IMR-90 (cell line): Measurements from ENCODE around the gene RDH13. TPM values are rescaled to one million over a fixed set of nuclear protein-coding genes. Genes with fewer than 3 reads are reported as not detected.

Source experiments
- ATAC-seq: fragments of 200-7000 bp; cut with Tn5 transposase; 2 replicates; pipeline ENCODE4 v1.9.1; 2020; ENCODE audit warnings: low read depth, mild to moderate bottlenecking, moderate library complexity
- BruUV-seq: library from RNA; stranded (reverse); fragments of 400-500 nt; replicated peaks from 2 replicates; lab custom pipeline; 2021; lab: Mats Ljungman, UMichigan
- CTCF ChIA-PET: fragments of 300-600 bp; formaldehyde crosslinking; extraction: SDS; loops from one replicate; lab custom pipeline; 2021; ENCODE audit warnings: antibody characterized with exemption; lab: Yijun Ruan, JAX
- POLR2A ChIA-PET: fragments of 300-600 bp; sonication (Branson Sonifier 250); formaldehyde crosslinking; loops from one replicate; lab custom pipeline; 2022; ENCODE audit warnings: antibody characterized with exemption; ENCODE audit not compliant: unreplicated experiment; lab: Charles Lee
- DNase-seq: peaks from one replicate; pipeline ENCODE4 v3.0.0; 2013
- H2AFZ ChIP-seq: replicated peaks from 2 replicates; pipeline ENCODE3; 2013; ENCODE audit warnings: low read length, mild to moderate bottlenecking; ENCODE audit not compliant: poor library complexity
- H2AK5ac ChIP-seq: 2 replicates; pipeline ENCODE4 v1.6.1; 2013; ENCODE audit warnings: low read depth, low read length, inconsistent platforms
- H2AK9ac ChIP-seq: replicated peaks from 2 replicates; pipeline ENCODE3; 2013; ENCODE audit warnings: mild to moderate bottlenecking, low read depth, low read length, moderate library complexity; ENCODE audit not compliant: poor library complexity
- H2BK120ac ChIP-seq: 2 replicates; pipeline ENCODE4 v1.6.1; 2013; ENCODE audit warnings: low read depth, low read length, inconsistent platforms
- H2BK15ac ChIP-seq: 3 replicates; pipeline ENCODE4 v1.6.1; 2013; ENCODE audit warnings: low read depth, low read length, inconsistent platforms
- H2BK20ac ChIP-seq: 2 replicates; pipeline ENCODE4 v1.6.1; 2013; ENCODE audit warnings: low read depth, mild to moderate bottlenecking, inconsistent platforms, low read length, moderate library complexity
- H2BK5ac ChIP-seq: 2 replicates; pipeline ENCODE4 v1.6.1; 2013; ENCODE audit warnings: mild to moderate bottlenecking, low read depth, low read length, inconsistent platforms; ENCODE audit not compliant: poor library complexity, severe bottlenecking
- H3K14ac ChIP-seq: replicated peaks from 2 replicates; pipeline ENCODE4 v1.6.1; 2013; ENCODE audit warnings: low read depth, low read length, inconsistent platforms
- H3K18ac ChIP-seq: 2 replicates; pipeline ENCODE4 v1.6.1; 2013; ENCODE audit warnings: low read depth, low read length, control low read depth
- H3K23ac ChIP-seq: 2 replicates; pipeline ENCODE4 v1.6.1; 2013; ENCODE audit warnings: low read depth, low read length, inconsistent platforms
- H3K27ac ChIP-seq: 2 replicates; pipeline ENCODE4 v1.5.1; 2013; ENCODE audit warnings: mild to moderate bottlenecking, control low read depth, low read length; ENCODE audit not compliant: insufficient read depth
- H3K27me3 ChIP-seq: 2 replicates; pipeline ENCODE4 v1.6.1; 2013; ENCODE audit warnings: low read length; ENCODE audit not compliant: control insufficient read depth, insufficient read depth
- H3K36me3 ChIP-seq: 2 replicates; pipeline ENCODE4 v1.6.1; 2013; ENCODE audit warnings: low read length, mixed read lengths; ENCODE audit not compliant: control insufficient read depth, insufficient read depth
- H3K4ac ChIP-seq: 2 replicates; pipeline ENCODE4 v1.6.1; 2013; ENCODE audit warnings: low read depth, low read length, inconsistent platforms
- H3K4me1 ChIP-seq: 2 replicates; pipeline ENCODE4 v1.6.1; 2013; ENCODE audit warnings: low read length, mixed read lengths; ENCODE audit not compliant: control insufficient read depth, insufficient read depth
- H3K4me2 ChIP-seq: 2 replicates; pipeline ENCODE4 v1.6.1; 2013; ENCODE audit warnings: low read depth, mild to moderate bottlenecking, control low read depth, low read length, moderate library complexity
- H3K4me3 ChIP-seq: 2 replicates; pipeline ENCODE4 v1.5.1; 2013; ENCODE audit warnings: low read depth, mild to moderate bottlenecking, control low read depth, low read length, moderate library complexity; ENCODE audit not compliant: insufficient read depth
- H3K56ac ChIP-seq: 2 replicates; pipeline ENCODE4 v1.6.1; 2013; ENCODE audit warnings: low read length, inconsistent platforms; ENCODE audit not compliant: insufficient read depth; ENCODE audit errors: extremely low read depth
- H3K79me1 ChIP-seq, 2 experiments: 2 replicates each; pipeline ENCODE4 v1.6.1; 2013; ENCODE audit warnings: low read length in 2 of 2, inconsistent platforms in 1 of 2, low read depth in 1 of 2
- H3K9ac ChIP-seq: 2 replicates; pipeline ENCODE4 v1.6.1; 2013; ENCODE audit warnings: low read depth, low read length, control low read depth
- H3K9me1 ChIP-seq: 2 replicates; pipeline ENCODE4 v1.6.1; 2013; ENCODE audit warnings: low read length, inconsistent platforms; ENCODE audit not compliant: insufficient read depth
- H3K9me3 ChIP-seq: 2 replicates; pipeline ENCODE4 v1.6.1; 2013; ENCODE audit warnings: low read length; ENCODE audit not compliant: control insufficient read depth, insufficient read depth
- H4K20me1 ChIP-seq: 2 replicates; pipeline ENCODE4 v1.6.1; 2013; ENCODE audit warnings: low read length, inconsistent platforms; ENCODE audit not compliant: insufficient read depth
- H4K5ac ChIP-seq: 2 replicates; pipeline ENCODE4 v1.6.1; 2013; ENCODE audit warnings: mild to moderate bottlenecking, low read depth, low read length, control low read depth
- H4K8ac ChIP-seq, 2 experiments: 2 replicates each; pipeline ENCODE4 v1.6.1; 2013; ENCODE audit warnings: low read depth in 2 of 2, low read length in 2 of 2, control low read depth in 1 of 2, inconsistent platforms in 1 of 2
- H4K91ac ChIP-seq: 2 replicates; pipeline ENCODE4 v1.6.1; 2013; ENCODE audit warnings: low read depth, low read length, inconsistent platforms; ENCODE audit not compliant: insufficient read depth
- BHLHE40 ChIP-seq: fragments of 150-350 bp; IDR thresholded peaks from 2 replicates; pipeline ENCODE4 v1.6.1; 2016; ENCODE audit warnings: mild to moderate bottlenecking, low read depth, low read length
- CEBPB ChIP-seq: IDR thresholded peaks from 2 replicates; pipeline ENCODE4 v1.6.1; 2012; ENCODE audit warnings: low read depth, low read length, improper control_type of control experiment
- CHD1 ChIP-seq: IDR thresholded peaks from 2 replicates; pipeline ENCODE4 v1.6.1; 2012; ENCODE audit warnings: low read depth, low read length, improper control_type of control experiment
- FOS ChIP-seq: fragments of 150-350 bp; IDR thresholded peaks from 2 replicates; pipeline ENCODE4 v1.6.1; 2016; ENCODE audit warnings: low read depth, low read length
- MAFK ChIP-seq: IDR thresholded peaks from 2 replicates; pipeline ENCODE4 v1.6.1; 2012; ENCODE audit warnings: low read depth, low read length, improper control_type of control experiment
- MAZ ChIP-seq: IDR thresholded peaks from 2 replicates; pipeline ENCODE4 v1.6.1; 2012; ENCODE audit warnings: low read depth, mild to moderate bottlenecking, low read length, improper control_type of control experiment, moderate library complexity, borderline replicate concordance
- MXI1 ChIP-seq: IDR thresholded peaks from 2 replicates; pipeline ENCODE4 v1.6.1; 2012; ENCODE audit warnings: low read depth, mild to moderate bottlenecking, low read length, moderate library complexity, borderline replicate concordance
- NFE2L2 ChIP-seq: fragments of 150-350 bp; IDR thresholded peaks from 2 replicates; pipeline ENCODE4 v1.6.1; 2016; ENCODE audit warnings: low read depth, mild to moderate bottlenecking, low read length
- POLR2A ChIP-seq: IDR thresholded peaks from 2 replicates; pipeline ENCODE4 v1.6.1; 2012; ENCODE audit warnings: mild to moderate bottlenecking, low read depth, low read length
- RAD21 ChIP-seq: IDR thresholded peaks from 2 replicates; pipeline ENCODE4 v1.6.1; 2012; ENCODE audit warnings: low read length, improper control_type of control experiment
- RFX5 ChIP-seq: IDR thresholded peaks from 2 replicates; pipeline ENCODE4 v1.8.0; 2012; ENCODE audit warnings: low read depth, mild to moderate bottlenecking, low read length, moderate library complexity
- SMC3 ChIP-seq: fragments of 150-350 bp; IDR thresholded peaks from 2 replicates; pipeline ENCODE4 v1.6.1; 2016; ENCODE audit warnings: low read depth, mild to moderate bottlenecking, antibody characterized with exemption, low read length, moderate library complexity
- WGBS, 2 experiments: methylation state at CpG; one replicate each; pipeline versions ENCODE4 v1.1.5 to v1.1.7; 2013; ENCODE audit warnings: missing lambda C conversion rate in 2 of 2; ENCODE audit not compliant: insufficient read length in 1 of 2; ENCODE audit errors: extremely low coverage in 2 of 2; 5-methylcytosine and 5-hydroxymethylcytosine counted together
- dilution Hi-C: fragments of 300-500 bp; cut with HindIII; formaldehyde crosslinking; loops from one replicate; pipeline ENCODE4 v1.14.3; 2018; ENCODE audit warnings: low sequenced_read_pairs; ENCODE audit not compliant: unreplicated experiment
- in situ Hi-C: fragments of 300-500 bp; cut with MboI; formaldehyde crosslinking; loops from 3 replicates; pipeline ENCODE4 v1.14.3; 2019; ENCODE audit warnings: low sequenced_read_pairs, inconsistent platforms, mixed read lengths
- intact Hi-C: fragments of 100-400 bp; cut with micrococcal nuclease; formaldehyde crosslinking; loops from 2 replicates; pipeline ENCODE4 v1.10.0; 2022
- polyA plus RNA-seq, 3 experiments: library from polyadenylated mRNA; depleted of rRNA; stranded (reverse); fragments of >200 nt; gene quantifications; 2 replicates each; pipeline ENCODE4 v1.2.3, GENCODE V29; 2012; ENCODE audit warnings: low replicate concordance in 1 of 3
- total RNA-seq: library from RNA; depleted of rRNA; stranded (reverse); fragments of >200 nt; gene quantifications from 2 replicates; pipeline ENCODE4 v1.2.3, GENCODE V29; 2012
- TF ChIP-seq, protein P1 (sequence below): fragments of 150-350 bp; IDR thresholded peaks from 2 replicates; pipeline ENCODE4 v1.6.1; 2016; ENCODE audit warnings: low read depth, mild to moderate bottlenecking, low read length, moderate library complexity, borderline replicate concordance
- TF ChIP-seq, protein P2 (sequence below): conservative IDR thresholded peaks from 2 replicates; pipeline ENCODE4 v1.5.1; 2012; ENCODE audit warnings: mild to moderate bottlenecking, low read depth, low read length, improper control_type of control experiment
- TF ChIP-seq, protein P3 (sequence below): fragments of 150-350 bp; IDR thresholded peaks from 2 replicates; pipeline ENCODE4 v1.6.1; 2017; ENCODE audit warnings: mild to moderate bottlenecking, antibody characterized with exemption, low read length, low read depth

RDH13 gene
- total and polyA plus RNA-seq, 2 of the 4 experiments (the other 2 are of a cell fraction), result 7.5 to 7.8 TPM

DNA sequence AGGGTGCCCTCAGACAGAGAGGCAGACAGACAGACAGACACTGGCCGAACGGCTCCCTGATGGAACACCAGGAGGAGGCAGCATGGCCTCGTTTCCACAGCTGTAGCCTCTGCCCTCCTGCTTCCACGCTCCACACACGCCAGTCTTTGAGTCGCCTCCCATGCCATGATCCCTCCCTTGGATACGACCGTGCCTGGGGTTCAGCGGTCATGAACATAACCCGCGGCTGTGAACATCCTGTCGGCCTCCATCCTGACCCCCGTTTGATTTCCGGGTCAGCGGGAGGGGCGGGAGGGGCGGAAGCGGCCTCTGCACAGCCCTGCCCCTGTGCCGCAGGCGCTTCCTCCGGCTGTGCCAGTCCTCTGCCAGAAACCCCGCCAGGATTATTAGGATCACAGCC lies 48.2 kb downstream of the RDH13 start:
- no peak overlapping the region for H3K27ac ChIP-seq
- no peak overlapping the region for H4K5ac ChIP-seq
- WGBS, 2 experiments, result 81% methylated on average over 12 of the region's 22 CpGs; no CpG with 5 or more reads in 1 of the 2 experiments
- no peak overlapping the region for H2BK5ac ChIP-seq
- no peak overlapping the region for H3K14ac ChIP-seq
- H3K23ac ChIP-seq, result no peak overlapping the region
- no peaks in the 10 kb centered on the region for H3K27me3 ChIP-seq
- H3K4ac ChIP-seq, result no peak overlapping the region
- no peak overlapping the region for H2AK5ac ChIP-seq
- DNase-seq (no peak), ATAC-seq (no peak)
- CTCF ChIA-PET, result no interaction called here
- no peaks in the 10 kb centered on the region for H3K36me3 ChIP-seq
- in situ Hi-C loops (no loop called here), dilution Hi-C loops (no loop called here), intact Hi-C loops (no loop called here)
- no peak overlapping the region for H2BK15ac ChIP-seq
- H2BK20ac ChIP-seq, result no peak overlapping the region
- H3K4me2 ChIP-seq, result no peak overlapping the region
- no peak overlapping the region for H3K56ac ChIP-seq
- no peaks in the 10 kb centered on the region for H3K9me1 ChIP-seq
- no peaks in the 10 kb centered on the region for H3K79me1 ChIP-seq
- no peak overlapping the region for H3K18ac ChIP-seq
- no peak overlapping the region for H3K9ac ChIP-seq
- no peaks in the 10 kb centered on the region for H4K20me1 ChIP-seq
- peaks cover 7% of the 10 kb centered on the region; the same call in 1 of the 2 replicates for H3K9me3 ChIP-seq
- no peak overlapping the region for H2AK9ac ChIP-seq
- H3K4me3 ChIP-seq, result no peak overlapping the region
- no peak overlapping the region for H4K91ac ChIP-seq
- H2AFZ ChIP-seq, result no peak overlapping the region
- POLR2A ChIA-PET, result no interaction called here
- H2BK120ac ChIP-seq, result no peak overlapping the region
- H3K4me1 ChIP-seq, result no peaks in the 10 kb centered on the region
- no TSS peak for BruUV-seq
- H4K8ac ChIP-seq, result no peak overlapping the region
- TF ChIP-seq POLR2A (no peak), MXI1 (no peak), SMC3 (no peak), FOS (no peak), CEBPB (no peak), CHD1 (no peak), MAZ (no peak), MAFK (no peak), RAD21 (no peak), BHLHE40 (no peak), RFX5 (no peak), NFE2L2 (no peak)
- TF ChIP-seq, protein P1, sequence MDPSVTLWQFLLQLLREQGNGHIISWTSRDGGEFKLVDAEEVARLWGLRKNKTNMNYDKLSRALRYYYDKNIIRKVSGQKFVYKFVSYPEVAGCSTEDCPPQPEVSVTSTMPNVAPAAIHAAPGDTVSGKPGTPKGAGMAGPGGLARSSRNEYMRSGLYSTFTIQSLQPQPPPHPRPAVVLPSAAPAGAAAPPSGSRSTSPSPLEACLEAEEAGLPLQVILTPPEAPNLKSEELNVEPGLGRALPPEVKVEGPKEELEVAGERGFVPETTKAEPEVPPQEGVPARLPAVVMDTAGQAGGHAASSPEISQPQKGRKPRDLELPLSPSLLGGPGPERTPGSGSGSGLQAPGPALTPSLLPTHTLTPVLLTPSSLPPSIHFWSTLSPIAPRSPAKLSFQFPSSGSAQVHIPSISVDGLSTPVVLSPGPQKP, result no peak
- TF ChIP-seq, protein P2, sequence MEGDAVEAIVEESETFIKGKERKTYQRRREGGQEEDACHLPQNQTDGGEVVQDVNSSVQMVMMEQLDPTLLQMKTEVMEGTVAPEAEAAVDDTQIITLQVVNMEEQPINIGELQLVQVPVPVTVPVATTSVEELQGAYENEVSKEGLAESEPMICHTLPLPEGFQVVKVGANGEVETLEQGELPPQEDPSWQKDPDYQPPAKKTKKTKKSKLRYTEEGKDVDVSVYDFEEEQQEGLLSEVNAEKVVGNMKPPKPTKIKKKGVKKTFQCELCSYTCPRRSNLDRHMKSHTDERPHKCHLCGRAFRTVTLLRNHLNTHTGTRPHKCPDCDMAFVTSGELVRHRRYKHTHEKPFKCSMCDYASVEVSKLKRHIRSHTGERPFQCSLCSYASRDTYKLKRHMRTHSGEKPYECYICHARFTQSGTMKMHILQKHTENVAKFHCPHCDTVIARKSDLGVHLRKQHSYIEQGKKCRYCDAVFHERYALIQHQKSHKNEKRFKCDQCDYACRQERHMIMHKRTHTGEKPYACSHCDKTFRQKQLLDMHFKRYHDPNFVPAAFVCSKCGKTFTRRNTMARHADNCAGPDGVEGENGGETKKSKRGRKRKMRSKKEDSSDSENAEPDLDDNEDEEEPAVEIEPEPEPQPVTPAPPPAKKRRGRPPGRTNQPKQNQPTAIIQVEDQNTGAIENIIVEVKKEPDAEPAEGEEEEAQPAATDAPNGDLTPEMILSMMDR, result no peak
- TF ChIP-seq, protein P3, sequence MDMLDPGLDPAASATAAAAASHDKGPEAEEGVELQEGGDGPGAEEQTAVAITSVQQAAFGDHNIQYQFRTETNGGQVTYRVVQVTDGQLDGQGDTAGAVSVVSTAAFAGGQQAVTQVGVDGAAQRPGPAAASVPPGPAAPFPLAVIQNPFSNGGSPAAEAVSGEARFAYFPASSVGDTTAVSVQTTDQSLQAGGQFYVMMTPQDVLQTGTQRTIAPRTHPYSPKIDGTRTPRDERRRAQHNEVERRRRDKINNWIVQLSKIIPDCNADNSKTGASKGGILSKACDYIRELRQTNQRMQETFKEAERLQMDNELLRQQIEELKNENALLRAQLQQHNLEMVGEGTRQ, result no peak
